MM.1S (cell line): ENCODE measurements around the gene SAMD14.

Experiments
- DNase-seq: peaks from one replicate; pipeline ENCODE4 v3.0.0-alpha.2; 2015
- H2AFZ ChIP-seq: fragments of 300-600 bp; sonication (generic); 2 replicates; pipeline ENCODE4 v1.6.0; 2016; ENCODE audit warnings: antibody characterized with exemption, low read length
- H3F3A ChIP-seq: fragments of 300-600 bp; sonication (generic); 2 replicates; pipeline ENCODE4 v1.6.1; 2016; ENCODE audit warnings: mild to moderate bottlenecking, antibody characterized with exemption, low read length, moderate library complexity, mixed read lengths; ENCODE audit not compliant: insufficient read depth
- H3K27ac ChIP-seq: fragments of 300-600 bp; sonication (generic); 2 replicates; pipeline ENCODE4 v1.5.1; 2016; ENCODE audit warnings: mild to moderate bottlenecking, low read length
- H3K27me3 ChIP-seq: fragments of 300-600 bp; sonication (generic); replicated peaks from 2 replicates; pipeline ENCODE4 v1.6.0; 2016; ENCODE audit warnings: low read length; ENCODE audit not compliant: insufficient read depth
- H3K36me3 ChIP-seq: fragments of 300-600 bp; sonication (generic); replicated peaks from 2 replicates; pipeline ENCODE4 v1.6.1; 2016; ENCODE audit warnings: mild to moderate bottlenecking, low read length, mixed read lengths; ENCODE audit not compliant: insufficient read depth
- H3K4me1 ChIP-seq: fragments of 300-600 bp; sonication (generic); 2 replicates; pipeline ENCODE4 v1.6.1; 2016; ENCODE audit warnings: low read length, mixed read lengths
- H3K4me2 ChIP-seq: fragments of 300-600 bp; sonication (generic); 2 replicates; pipeline ENCODE4 v1.6.0; 2016; ENCODE audit warnings: low read depth, low read length
- H3K4me3 ChIP-seq: fragments of 300-600 bp; sonication (generic); 2 replicates; pipeline ENCODE4 v1.5.1; 2016; ENCODE audit warnings: low read length, mixed read lengths
- H3K79me2 ChIP-seq: fragments of 300-600 bp; sonication (generic); 2 replicates; pipeline ENCODE4 v1.6.1; 2016; ENCODE audit warnings: mixed run types, low read length, mixed read lengths
- H3K9ac ChIP-seq: fragments of 300-600 bp; sonication (generic); 2 replicates; pipeline ENCODE4 v1.6.1; 2016; ENCODE audit warnings: low read length, mixed read lengths
- H3K9me2 ChIP-seq: fragments of 300-600 bp; sonication (generic); replicated peaks from 2 replicates; pipeline ENCODE4 v1.6.1; 2016; ENCODE audit warnings: mild to moderate bottlenecking, low read length, mixed read lengths; ENCODE audit not compliant: insufficient read depth
- H3K9me3 ChIP-seq: fragments of 300-600 bp; sonication (generic); replicated peaks from 2 replicates; pipeline ENCODE4 v1.6.1; 2016; ENCODE audit warnings: mild to moderate bottlenecking, low read length, mixed read lengths; ENCODE audit not compliant: insufficient read depth
- H4K20me1 ChIP-seq: fragments of 300-600 bp; sonication (generic); 2 replicates; pipeline ENCODE4 v1.6.1; 2016; ENCODE audit warnings: mild to moderate bottlenecking, low read length, moderate library complexity, mixed read lengths; ENCODE audit not compliant: insufficient read depth
- CTCF ChIP-seq: fragments of 300-600 bp; sonication (generic); IDR thresholded peaks from 2 replicates; pipeline ENCODE4 v1.5.1; 2016; ENCODE audit warnings: antibody characterized with exemption, low read length, mixed read lengths
- EZH2 ChIP-seq: fragments of 300-600 bp; sonication (generic); optimal IDR thresholded peaks from 2 replicates; pipeline ENCODE3; 2017; ENCODE audit warnings: low read depth, mild to moderate bottlenecking, antibody characterized with exemption, low read length, mixed read lengths
- EZH2phosphoT487 ChIP-seq: fragments of 300-600 bp; sonication (generic); IDR thresholded peaks from 2 replicates; pipeline ENCODE4 v1.6.1; 2018; ENCODE audit warnings: antibody characterized with exemption, low read length

The SAMD14 gene

GRCh38 chr17:50102164-50102991 is 27.6 kb downstream of the SAMD14 start:
- Histone ChIP-seq H3K9me2 (no peaks in the 10 kb centered on the region), H2AFZ (no peak overlapping the region), H3K4me1 (no peaks in the 10 kb centered on the region), H3K9me3 (no peaks in the 10 kb centered on the region), H4K20me1 (no peaks in the 10 kb centered on the region), H3K4me2 (no peak overlapping the region), H3K27ac (no peak overlapping the region), H3K27me3 (no peaks in the 10 kb centered on the region), H3K4me3 (no peak overlapping the region), H3K9ac (no peak overlapping the region), H3F3A (no peaks in the 10 kb centered on the region), H3K36me3 (no peaks in the 10 kb centered on the region), H3K79me2 (no peaks in the 10 kb centered on the region)
- no peak for DNase-seq
- TF ChIP-seq EZH2phosphoT487, result no peak
- no peak for TF ChIP-seq CTCF
- TF ChIP-seq EZH2, result no peak

DNA sequence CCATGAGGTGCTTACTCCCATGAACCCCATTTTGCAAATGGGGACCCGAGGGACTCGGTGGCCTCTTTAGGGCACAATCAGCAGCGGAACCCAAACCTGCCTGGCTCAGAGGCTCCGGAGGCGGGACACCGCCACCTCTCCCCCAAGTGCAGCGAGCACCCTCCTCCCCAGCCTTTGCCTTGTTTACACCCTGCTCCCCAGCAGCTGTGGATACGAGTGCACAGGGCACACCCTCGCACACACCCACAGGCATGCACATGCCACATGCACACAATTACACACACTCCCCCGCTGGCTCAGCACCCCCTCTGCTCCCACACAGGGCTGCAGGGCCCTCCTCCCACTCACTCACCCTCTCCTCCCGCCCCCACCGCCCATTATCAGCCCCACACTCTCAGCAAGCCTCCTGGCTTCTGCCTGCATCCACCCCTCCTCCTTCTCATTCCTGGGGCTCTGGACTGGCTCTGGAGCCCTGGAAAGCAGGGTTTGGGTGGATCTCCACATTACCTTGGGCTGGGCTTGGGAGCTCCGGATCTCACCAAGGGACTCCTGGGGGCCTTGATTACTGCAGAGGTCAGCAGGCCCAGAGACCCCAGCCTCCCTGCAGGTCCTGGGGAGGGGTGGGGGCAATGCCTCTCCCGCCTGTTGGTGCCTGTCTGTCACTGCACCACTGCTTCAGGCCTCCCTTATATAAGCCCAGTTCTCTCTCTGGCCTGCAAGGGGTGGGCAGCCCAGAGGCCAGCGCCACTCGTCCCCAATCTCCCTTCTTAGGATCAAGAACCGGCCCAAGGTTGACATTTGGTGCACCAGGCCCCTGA is 28.4 kb downstream of the SAMD14 start:
- 0 out of 2 replicates have a peak, but pooled peaks cover 6% of the 10 kb centered on the region for H3K79me2 ChIP-seq
- H3K36me3 ChIP-seq, result no peaks in the 10 kb centered on the region
- H3K9me3 ChIP-seq, result no peaks in the 10 kb centered on the region
- no peaks in the 10 kb centered on the region for H3K4me1 ChIP-seq
- TF ChIP-seq EZH2 (no peak), CTCF (no peak), EZH2phosphoT487 (no peak)
- no peak for DNase-seq
- no peak overlapping the region for H3K4me2 ChIP-seq
- H3K9me2 ChIP-seq, result no peaks in the 10 kb centered on the region
- H3F3A ChIP-seq, result no peaks in the 10 kb centered on the region
- H2AFZ ChIP-seq, result no peak overlapping the region
- H3K27me3 ChIP-seq, result no peaks in the 10 kb centered on the region
- no peak overlapping the region for H3K27ac ChIP-seq
- no peak overlapping the region for H3K9ac ChIP-seq
- no peak overlapping the region for H3K4me3 ChIP-seq
- no peaks in the 10 kb centered on the region for H4K20me1 ChIP-seq

GRCh38 chr17:50100921-50101345 is 29.0 kb downstream of the SAMD14 start:
- no peak overlapping the region for H3K27ac ChIP-seq
- H3K36me3 ChIP-seq, result no peaks in the 10 kb centered on the region
- no peaks in the 10 kb centered on the region for H3K27me3 ChIP-seq
- no peak overlapping the region for H3K9ac ChIP-seq
- H3K4me1 ChIP-seq, result peaks cover 4% of the 10 kb centered on the region; the same call in 1 of the 2 replicates
- H2AFZ ChIP-seq, result no peak overlapping the region
- H3K4me2 ChIP-seq, result no peak overlapping the region
- H3K9me2 ChIP-seq, result no peaks in the 10 kb centered on the region
- no peak for DNase-seq
- no peak for TF ChIP-seq EZH2
- no peak for TF ChIP-seq EZH2phosphoT487
- TF ChIP-seq CTCF, result no peak
- peaks cover 13% of the 10 kb centered on the region for H3K79me2 ChIP-seq
- H3K9me3 ChIP-seq, result no peaks in the 10 kb centered on the region
- no peaks in the 10 kb centered on the region for H3F3A ChIP-seq
- H4K20me1 ChIP-seq, result no peaks in the 10 kb centered on the region
- H3K4me3 ChIP-seq, result no peak overlapping the region
